Measurements from ENCODE around the gene FYB1.
"Not testable (repeated sequence)": the region's sequence is repeated elsewhere in the genome, so short reads cannot be mapped to it uniquely, and the experiment has no call there.

Gene FYB1

DNA sequence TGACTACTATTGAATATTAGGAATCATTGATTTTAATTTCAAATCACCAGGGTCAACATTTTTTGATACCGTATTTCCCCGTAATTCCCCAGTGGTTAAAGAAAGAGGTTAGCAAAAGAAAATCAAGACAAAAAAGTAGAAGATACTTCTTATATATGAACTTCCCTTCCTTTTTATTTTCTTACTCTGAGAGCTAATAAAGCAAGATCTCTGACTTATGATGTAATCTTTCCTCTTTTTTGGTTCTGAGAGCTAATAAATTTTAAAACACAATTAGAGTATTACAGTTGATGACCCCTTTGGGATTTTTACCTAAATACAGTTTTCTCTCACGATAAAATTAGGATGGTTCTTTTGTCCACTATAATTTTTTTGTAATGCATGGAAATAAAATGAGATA is 9.2 kb upstream of the FYB1 start:
- no peak for DNase-seq (ENCODE audit: low read depth in 2 of 2)

DNA sequence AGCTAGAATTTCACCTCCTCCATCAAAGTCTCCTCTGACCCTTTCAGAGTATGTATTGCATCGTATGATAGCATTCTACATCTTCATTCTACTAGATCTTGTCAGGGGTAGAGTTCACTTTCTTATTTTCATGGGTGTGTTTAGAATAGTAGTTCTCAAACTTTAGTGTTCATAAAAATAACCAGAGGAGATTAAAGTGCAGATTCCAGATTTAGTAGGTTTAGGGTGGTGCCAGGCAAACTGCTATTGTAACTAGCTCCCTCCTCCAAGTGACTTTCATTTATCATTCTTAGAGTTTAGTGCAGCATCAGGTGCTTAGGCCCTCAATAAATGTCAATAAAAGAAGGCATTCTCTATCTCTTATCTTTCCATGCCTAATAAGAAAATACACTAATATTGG is 7.2 kb upstream of the FYB1 start:
- DNase-seq (ENCODE audit: low read depth in 2 of 2) = no peak

DNA sequence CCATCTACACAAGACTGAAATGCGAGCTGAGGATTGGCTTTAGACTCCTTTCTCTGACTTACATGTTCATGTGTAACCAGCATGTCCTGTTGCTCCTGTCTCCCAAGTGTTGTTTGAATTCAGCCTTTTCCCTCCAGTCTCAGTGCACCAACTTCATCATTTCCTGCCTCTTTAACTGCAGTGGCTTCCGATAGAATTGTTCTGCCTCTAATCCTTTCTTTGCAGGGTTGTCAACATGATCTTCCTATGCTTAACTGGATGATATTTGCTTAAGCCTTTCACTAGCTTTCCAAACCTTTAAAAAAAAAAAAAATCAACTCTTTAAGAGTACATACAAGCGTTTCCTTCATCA is 6.7 kb upstream of the FYB1 start:
- no peak for DNase-seq (ENCODE audit: low read depth in 2 of 2)

DNA sequence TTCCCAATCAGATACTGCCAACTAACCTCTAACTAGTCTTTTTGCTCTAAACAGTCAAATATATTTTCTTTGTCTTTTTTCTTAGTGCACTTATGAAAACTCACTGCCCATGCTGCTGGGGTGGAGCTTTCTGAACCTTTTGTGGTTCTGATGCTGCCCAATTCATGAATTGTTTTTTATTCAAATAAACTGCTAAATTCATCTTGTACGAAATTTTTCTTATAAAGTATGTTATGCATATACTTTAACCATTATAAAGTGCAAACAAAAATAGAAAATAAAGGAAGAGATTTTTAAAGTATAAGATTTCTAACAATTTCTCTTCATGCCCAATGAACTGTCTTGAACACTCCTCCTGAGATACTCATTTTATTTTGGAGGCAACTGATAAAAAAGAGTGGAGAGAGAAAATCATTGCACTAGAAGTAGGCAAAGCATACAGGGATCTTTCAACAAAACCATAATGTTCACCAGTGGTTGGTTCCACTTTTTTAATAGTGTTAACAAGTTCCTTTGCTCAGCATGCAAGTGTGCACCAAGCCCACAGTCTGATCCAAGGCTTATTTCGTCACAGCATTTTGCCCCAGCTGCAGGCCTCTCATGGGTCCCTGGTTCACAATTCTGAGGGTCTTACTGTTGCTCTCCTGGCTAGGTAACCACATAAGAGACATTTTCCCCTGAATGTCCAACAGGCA is 6.2 kb upstream of the FYB1 start:
- DNase-seq (ENCODE audit: low read depth in 2 of 2) = no peak

DNA sequence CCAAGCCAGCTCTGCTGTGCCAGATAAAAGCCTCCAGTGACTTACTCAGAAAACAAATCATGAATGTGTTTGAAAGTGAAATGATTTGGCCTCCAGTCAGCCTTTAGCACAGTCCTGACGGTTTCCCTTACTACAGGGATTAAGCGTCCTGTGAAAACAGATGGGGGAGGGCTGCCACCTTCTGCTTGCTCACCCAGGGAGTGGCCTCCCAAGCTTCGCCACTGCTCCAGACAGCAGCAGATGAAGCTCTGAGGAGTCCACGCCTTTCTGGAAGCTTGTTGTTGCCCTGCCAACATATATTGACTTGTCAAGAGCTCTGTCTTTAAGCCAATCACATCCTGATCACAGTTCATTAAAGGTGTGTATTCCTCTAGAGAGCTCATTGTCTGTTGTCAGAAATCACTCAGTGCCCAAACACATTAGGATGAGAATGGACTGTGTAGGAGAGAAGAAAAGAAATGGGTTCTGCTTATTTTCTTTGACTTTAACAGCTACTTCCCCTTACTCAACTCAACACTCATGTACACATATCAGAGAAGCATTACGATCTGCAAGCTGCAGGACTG is 4.9 kb upstream of the FYB1 start:
- no peak for DNase-seq (ENCODE audit: low read depth in 2 of 2)

DNA sequence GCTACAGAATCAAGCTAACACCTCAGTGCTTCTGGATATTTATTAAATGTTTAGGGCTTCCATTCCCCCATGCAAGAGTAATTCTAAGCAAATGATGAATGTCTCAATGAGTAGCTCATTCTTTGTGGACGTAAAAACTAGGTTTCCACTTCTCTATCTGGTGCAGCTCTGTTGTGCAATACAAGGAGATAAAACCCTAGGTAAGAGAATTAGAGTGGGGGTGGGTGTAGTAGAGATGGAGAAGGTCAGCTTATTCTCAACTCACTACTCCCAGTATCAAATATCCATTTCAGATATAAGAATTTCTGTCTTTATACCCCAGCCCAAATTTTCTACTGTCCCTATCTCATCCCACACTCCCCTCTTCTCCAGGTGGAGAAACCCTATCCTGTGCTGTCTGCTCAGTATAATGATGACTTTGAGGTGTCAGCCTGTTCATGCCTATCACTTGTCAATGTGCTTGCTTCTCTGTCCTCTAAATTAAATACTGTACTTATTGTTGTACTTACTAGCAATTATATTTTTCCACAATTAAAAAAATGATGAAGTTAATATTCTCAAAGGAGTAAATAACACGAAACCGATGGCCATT is 4.3 kb upstream of the FYB1 start:
- DNase-seq (ENCODE audit: low read depth in 2 of 2) = no peak

DNA sequence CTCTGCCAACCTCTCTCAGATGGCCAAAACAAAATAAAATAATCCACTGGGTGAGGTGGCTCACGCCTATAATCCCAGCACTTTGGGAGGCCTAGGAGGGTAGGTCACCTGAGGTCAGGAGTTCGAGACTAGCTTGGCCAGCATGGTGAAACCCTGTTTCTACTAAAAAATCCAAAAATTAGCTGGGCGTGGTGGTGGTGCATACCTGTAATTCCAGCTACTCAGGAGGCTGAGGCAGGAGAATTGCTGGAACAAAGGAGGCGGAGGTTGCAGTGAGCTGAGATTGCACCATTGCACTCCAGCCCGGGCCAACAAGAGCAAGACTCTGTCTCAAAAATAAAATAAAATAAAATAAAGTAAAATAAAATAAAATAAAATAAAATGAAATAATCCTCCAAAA is 2.3 kb upstream of the FYB1 start:
- not testable (repeated sequence) for DNase-seq (ENCODE audit: low read depth in 2 of 2)

DNA sequence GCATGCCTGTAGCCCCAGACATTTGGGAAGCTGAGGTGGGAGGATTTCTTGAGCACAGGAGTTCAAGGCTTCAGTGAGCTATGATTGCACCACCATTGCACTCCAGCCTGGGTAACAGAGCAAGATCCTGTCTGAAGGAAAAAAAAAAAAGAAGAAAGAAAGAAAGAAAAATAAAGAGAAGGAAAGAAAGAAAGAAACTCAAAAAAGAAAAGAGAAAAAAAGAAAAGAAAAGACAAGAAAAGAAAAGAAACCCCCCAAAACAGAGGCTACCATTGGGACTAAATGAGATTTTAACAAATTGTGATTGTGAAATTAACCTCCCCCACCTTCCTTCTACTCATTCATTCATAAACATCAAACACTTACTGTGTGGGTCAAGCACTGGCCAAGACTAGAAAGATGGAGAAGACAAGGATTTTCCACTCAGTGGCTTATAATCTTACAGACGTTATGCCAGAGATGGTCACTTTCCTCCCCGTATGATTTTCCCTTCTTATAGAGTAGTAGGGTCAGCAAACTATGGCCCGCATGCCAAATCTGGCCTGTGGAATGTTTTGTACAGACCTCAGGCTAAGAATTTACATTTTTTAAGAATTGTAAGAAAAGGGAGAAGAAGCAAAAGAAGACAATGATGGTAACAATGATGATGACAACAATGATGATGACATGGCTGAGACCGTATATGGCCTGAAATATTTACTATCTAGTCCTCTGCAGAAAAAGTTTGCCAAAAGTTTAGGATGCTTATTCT is 1.1 kb upstream of the FYB1 start:
- DNase-seq (ENCODE audit: low read depth in 2 of 2) = no peak

DNA sequence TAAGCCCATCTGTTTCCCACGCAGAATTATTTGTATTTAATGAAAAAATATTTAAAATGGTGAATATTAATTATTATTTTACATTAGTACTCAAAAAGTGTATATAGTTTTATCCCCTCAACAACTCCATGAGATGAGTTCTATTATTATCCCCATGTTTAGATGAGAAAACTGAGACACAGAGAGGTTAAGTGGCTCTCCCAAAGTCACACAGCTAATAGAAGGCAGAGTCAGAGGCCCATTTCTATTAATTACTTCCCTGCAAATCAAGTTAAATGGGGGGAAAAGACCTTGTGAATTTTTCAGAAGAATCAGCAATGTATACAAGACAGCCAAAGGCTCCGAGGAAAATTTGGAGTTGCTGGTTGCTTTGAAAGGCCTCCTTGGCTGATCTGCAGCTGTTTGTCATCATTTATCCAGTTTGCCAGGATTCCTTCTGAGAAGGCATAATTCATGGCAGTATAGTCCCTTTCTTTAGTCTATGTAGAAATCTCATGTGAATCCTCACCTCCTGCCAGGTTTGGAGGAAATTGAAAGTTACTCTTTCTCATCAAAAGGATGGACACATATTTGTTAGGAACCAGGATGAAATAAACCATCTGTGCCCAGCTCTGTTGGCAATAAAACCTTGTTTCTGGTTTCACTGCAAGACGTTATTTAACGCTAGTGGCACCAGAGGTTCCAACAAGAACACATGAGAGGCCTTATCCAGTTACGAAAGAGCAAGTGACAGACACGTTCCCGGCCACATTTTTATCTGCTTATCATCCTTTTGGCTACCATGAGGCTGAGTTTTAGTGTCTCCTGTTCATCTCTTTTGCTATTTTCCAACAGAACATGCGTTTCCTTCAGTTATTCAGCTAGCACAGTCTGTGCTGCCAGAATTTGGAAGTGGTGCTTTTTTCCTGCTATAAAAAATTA is 621 bp downstream of the FYB1 start:
- DNase-seq (ENCODE audit: low read depth in 2 of 2) = no peak

DNA sequence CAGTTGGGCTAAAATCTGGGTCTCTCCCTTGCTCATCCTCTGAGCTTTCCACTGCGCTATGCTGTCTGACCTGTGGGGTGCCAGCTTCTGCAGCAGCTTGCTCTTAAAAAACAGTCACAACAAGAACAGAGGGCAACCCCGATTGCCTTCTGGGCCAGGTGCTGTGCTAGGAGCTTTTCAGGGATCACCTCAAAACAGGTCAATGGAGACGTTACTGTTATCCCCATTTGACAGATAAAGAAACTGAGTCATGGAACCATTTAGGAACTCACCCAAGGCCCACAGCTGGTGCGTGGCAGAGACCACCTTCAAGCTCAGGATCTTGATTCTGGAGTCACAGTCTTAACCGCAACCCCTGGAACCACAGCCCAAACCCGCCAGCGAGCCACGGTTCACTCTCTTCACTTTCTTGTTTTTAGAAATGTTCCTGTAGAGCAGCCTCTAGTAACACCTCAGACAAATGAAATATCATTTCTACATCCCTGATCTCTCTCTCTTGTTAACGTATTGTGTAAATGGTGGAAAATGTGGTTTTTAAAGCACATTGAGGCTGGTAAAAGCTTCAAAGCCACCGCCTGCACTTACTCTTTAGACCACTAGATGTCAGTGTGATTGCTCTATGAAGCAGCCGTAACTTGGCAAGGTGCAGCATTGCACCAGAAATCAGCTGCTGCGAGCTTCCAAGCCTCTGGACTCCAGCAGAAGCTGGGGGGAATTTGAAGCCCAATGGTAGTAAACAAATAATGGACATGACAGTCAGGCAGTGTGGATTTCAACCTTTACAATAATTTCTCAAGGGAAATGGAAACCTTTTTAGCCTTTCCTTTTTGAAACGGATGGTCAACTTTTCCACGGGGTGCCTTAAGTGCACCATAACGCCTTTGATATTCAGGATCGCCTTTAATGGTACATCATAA is 1.7 kb downstream of the FYB1 start:
- DNase-seq (ENCODE audit: low read depth in 2 of 2) = peak; percentile 47 to 49

DNA sequence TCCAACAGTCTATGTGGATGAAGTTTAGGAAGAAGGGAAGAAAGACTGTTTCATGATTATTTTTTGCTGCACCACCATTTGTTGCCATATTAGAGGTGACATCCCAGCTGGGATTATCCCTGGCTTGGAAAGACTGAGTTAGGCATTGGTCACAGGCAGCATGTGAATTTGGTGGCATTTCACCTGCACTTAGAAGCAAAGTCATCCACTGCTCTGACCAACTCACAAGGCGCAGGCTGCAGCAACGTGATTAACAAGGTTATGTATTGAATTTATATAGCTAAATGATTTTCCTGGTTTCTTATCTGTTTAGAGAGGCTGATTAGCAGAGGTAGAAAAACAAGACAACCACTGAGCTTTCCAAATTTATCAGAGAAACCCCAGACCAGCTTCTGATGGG is 2.7 kb downstream of the FYB1 start:
- no peak for DNase-seq (ENCODE audit: low read depth in 2 of 2)

DNA sequence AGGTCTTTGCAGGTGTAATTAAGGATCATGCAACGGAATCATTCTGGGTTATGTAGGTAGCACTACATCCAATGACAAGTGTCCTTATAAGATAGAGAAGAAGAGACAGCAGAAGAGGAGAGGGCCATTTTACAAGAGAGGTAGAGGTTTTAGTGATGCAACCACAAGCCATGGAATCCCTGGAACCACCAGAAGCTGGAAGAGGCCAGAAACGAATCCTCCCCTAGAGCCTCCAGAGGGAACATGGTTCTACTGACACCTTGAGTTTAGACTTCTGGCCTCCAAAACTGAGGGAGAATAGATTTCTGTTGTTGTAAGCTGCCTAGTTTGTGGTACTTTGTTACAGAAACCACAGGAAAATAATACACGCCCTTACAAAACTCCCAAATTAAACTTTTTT is 3.5 kb downstream of the FYB1 start:
- DNase-seq (ENCODE audit: low read depth in 2 of 2) = no peak

DNA sequence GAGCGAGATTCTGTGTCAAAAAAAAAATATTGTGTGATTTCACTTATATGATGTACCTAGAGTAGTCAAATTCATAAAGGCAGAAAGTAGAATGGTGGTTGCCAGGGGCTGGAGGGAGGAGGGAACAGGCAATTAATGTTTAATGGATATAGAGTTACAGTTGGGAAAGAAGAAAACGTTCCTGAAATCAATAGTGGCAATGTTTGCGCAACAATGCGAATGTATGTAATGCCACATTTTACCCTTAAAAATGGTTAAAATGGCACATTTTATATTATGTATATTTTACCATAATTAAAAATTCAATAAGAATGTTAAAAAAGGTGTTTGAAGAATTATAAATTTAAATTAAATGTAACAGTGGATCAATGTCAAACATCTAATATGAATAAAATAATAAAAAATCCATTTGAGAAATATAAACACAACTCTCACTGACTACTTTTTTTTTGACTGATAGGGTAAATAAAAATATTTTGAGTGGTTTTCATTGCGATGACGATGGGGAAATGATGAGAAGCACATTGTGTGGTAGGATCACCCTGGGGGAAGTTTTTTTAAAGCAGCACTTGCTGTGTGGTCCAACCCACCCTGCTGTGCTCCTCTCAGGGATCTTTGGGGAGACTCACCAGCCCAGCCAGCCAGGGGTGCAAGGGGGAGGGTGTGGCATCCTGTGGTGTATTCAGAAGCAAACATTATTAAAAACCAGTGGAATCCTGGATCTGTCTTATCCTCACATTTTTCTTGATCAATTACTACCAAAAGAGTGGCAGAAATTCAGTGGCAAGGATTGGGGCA is 4.3 kb downstream of the FYB1 start:
- no peak for DNase-seq (ENCODE audit: low read depth in 2 of 2)

DNA sequence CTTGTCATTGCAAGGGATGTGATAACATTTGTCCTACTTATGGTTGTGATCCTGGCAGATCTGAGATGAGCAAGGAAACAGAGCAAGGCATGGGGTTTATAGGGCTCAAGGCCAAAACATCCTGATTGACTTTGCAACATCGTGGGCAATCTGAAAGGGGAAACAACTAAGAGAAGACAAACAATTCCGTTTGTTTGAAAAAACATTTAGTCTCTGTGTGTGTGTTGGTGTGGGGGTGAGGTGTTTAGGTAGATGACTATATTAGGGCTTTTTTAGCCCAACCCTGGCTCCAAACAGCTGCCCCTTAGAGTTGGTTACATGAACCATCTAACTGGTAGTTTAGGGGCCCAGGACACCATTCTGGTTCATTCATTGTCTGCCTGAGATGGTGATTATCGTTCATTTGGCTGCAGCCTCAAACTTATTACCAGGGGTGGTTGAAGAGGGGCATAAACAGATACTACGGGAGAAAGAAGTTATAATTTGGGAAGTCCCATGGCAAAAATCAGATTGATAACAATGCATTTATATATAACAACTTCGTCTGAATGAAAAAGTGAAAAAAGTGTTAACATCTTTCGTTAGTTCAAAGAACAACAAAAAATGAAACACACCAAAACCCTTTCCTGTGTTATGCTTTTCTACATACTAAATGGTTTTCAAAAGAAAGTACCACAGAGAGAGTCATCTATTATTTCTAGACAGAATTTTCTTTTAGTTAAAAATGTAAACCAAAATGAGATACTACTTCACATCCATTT is 5.7 kb downstream of the FYB1 start:
- DNase-seq (ENCODE audit: low read depth in 2 of 2) = no peak

DNA sequence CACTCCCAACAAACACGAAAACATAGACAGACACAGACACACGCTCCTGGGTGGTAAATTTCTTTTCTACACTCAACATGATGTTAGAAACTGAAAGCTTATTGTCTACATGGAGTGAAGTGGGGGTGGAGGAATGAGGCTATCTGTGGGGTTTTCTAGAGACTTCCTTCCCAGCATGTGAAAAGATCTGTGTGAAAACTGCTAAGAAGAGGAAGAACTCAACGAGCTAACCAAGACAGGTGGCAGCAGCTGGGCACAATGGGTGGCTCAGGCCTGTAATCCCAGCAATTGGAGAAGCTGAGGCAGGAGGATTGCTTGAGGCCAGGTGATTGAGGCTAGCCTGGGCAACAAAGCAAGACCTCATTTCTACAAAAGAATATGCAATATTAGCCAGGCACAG is 7.6 kb downstream of the FYB1 start:
- DNase-seq (ENCODE audit: low read depth in 2 of 2) = no peak

DNA sequence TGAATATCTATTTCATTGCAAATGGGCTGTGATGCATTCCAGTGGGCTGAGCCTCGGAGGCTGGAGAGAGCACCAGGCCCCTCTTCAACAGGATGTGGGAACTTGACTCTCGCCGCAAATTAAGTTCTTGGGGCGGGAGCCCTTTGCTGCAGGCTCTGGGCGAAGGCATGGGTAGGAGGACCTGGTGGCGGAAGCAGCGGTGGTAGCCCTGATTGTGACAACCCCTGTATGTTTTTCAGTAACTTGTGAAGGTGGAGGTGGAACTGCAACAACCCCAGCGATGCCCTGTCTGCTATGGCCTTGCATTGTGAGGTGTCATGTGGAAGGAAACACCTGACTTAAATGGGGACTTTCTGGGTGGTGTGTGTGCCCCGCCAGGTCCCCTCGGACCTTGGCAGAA is 9.4 kb downstream of the FYB1 start:
- DNase-seq (ENCODE audit: low read depth in 2 of 2) = no peak

DNA sequence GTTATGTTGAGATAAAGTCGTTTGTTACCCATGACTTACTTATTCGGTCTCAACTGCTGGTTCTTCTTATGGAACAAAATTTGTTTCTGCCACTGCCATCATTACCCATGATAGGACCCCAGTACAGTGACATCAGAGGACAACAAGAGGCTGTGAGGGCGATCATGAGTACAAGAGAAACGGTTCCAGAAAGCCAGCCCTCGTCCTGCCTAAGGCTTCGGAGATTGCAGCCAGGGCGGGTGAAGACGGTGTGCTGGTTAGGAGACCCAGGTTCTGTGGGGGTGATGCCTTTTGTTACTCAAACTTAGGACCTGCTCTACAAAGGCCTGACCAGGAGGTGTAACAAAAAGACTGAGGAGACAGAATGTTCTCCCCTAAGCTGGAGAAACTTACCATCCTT is 10.9 kb downstream of the FYB1 start:
- DNase-seq (ENCODE audit: low read depth in 2 of 2) = no peak

DNA sequence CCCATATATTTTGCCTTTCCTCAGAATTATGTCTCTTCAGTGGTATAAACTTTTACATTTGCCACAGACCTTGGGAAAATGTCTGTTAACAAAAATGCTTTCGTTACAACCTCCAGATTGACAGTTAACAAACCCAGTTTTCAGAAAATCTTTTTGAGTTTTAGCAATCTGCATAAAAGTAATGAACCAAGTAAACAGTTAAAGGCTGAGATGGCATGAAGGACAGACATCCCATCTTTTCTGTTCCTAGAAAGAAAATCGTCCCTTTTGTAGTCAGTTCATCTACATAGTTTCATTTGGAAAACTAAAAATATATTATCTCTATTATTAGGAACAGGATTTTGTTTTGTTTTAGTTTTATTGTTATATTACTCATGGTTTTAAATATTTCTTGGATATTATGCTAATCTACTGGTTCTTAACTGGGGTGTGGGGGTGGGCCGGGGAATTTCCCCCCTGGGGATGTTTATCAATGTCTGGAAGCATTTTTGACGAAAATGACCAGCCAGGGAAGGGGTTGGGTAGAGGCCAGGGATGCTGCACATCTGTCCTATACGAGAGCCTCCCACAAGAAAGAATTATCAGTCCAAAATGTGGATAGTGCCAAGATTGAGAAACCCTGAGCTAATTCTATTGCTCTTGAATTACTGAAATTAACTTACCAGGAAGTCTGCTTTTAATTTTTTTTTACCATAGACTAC is 11.9 kb downstream of the FYB1 start:
- no peak for DNase-seq (ENCODE audit: low read depth in 2 of 2)
